Uterus (tissue), 4 donors: ENCODE data around the gene CTDSP2. TPM values are rescaled to one million over a fixed set of nuclear protein-coding genes. Genes with fewer than 3 reads are reported as not detected.
"Not testable (repeated sequence)": the region's sequence is repeated elsewhere in the genome, so short reads cannot be mapped to it uniquely, and the experiment has no call there.

Source experiments
- DNase-seq, 2 donors: peaks; one replicate each; pipeline ENCODE4 v3.0.0-alpha.2; 2019 to 2020
- H3K27ac ChIP-seq, 2 donors: fragments of 200-600 bp; sonication (generic); 1 replicate in 1 of 2; 2 replicates in 1 of 2; pipeline ENCODE4 v1.5.1; 2016 to 2018
- H3K27me3 ChIP-seq, 2 donors: fragments of 200-600 bp; sonication (generic); one replicate each; pipeline ENCODE4 v1.5.1; 2018 to 2019; ENCODE audit warnings: control low read depth in 1 of 2
- H3K36me3 ChIP-seq, 2 donors: fragments of 200-600 bp; sonication (generic); one replicate each; pipeline ENCODE4 v1.5.1; 2019; ENCODE audit warnings: control low read depth in 1 of 2
- H3K4me1 ChIP-seq, 2 donors: fragments of 200-600 bp; sonication (generic); one replicate each; pipeline ENCODE4 v1.5.1; 2018 to 2019; ENCODE audit warnings: control low read depth in 1 of 2
- H3K4me3 ChIP-seq, 2 donors: fragments of 200-600 bp; sonication (generic); 1 replicate in 1 of 2; 2 replicates in 1 of 2; pipeline ENCODE4 v1.5.1; 2018 to 2019; ENCODE audit warnings: mild to moderate bottlenecking in 1 of 2
- H3K9me3 ChIP-seq, 2 donors: fragments of 200-600 bp; sonication (generic); one replicate each; pipeline ENCODE4 v1.5.1; 2019; ENCODE audit warnings: control low read depth in 1 of 2
- CTCF ChIP-seq, 4 experiments: fragments of 200-600 bp in 2 of 4; fragments of 450-650 bp in 2 of 4; sonication (generic) in 2 of 4; IDR thresholded peaks; one replicate each; pipeline ENCODE4 v1.5.1; 2016 to 2019; ENCODE audit warnings: antibody characterized with exemption in 4 of 4, mild to moderate bottlenecking in 2 of 4, moderate library complexity in 1 of 4
- POLR2A ChIP-seq, 2 donors: fragments of 450-650 bp; IDR thresholded peaks; one replicate each; pipeline ENCODE4 v1.6.1; 2016; ENCODE audit warnings: antibody characterized with exemption in 2 of 2, mild to moderate bottlenecking in 1 of 2, moderate library complexity in 1 of 2
- intact Hi-C: fragments of 100-400 bp; cut with DNase I; formaldehyde crosslinking; loops from one replicate; pipeline ENCODE4 v1.15.1; 2023; ENCODE audit warnings: low total_unique reads
- total RNA-seq, 4 donors: library from RNA; depleted of rRNA in 3 of 4; stranded (reverse); fragments of >200 nt in 3 of 4; gene quantifications; one replicate each; pipeline versions ENCODE4 v1.1.0 to v1.2.4, GENCODE V29; 2014 to 2023
- donor health status: DM: yes; HTN: yes; CAD: no.

CTDSP2 gene
- total RNA-seq, 4 donors from 2014 or later = 66.2 to 212 (median 90.9) TPM

- DNase-seq = no peak
- H3K9me3 ChIP-seq = no peaks in the 10 kb centered on the region
- no peak overlapping the region for H3K27ac ChIP-seq
- H3K4me3 ChIP-seq = no peak overlapping the region
- intact Hi-C loops = no loop called here
- no peaks in the 10 kb centered on the region for H3K36me3 ChIP-seq
- TF ChIP-seq CTCF (IDR thresholded peaks at IDR 0.05) (no peak), POLR2A (IDR thresholded peaks at IDR 0.05) (no peak)
- H3K4me1 ChIP-seq = peaks cover 15% of the 10 kb centered on the region in 2 donors
- no peaks in the 10 kb centered on the region for H3K27me3 ChIP-seq
Measured at GRCh38 chr12:57885207-57885606, 38.7 kb upstream of the CTDSP2 start.

- no peak for TF ChIP-seq CTCF (IDR thresholded peaks at IDR 0.05)
- Histone ChIP-seq H3K4me3 (no peak overlapping the region), H3K4me1 (peaks cover 7 to 11% of the 10 kb centered on the region in 2 donors), H3K9me3 (no peaks in the 10 kb centered on the region), H3K27ac (no peak overlapping the region), H3K36me3 (no peaks in the 10 kb centered on the region), H3K27me3 (no peaks in the 10 kb centered on the region)
- intact Hi-C loops = no loop called here
- no peak for DNase-seq
Measured at GRCh38 chr12:57883700-57884099, 37.2 kb upstream of the CTDSP2 start.

GRCh38 chr12:57883057-57883456 is 36.5 kb upstream of the CTDSP2 start:
- Histone ChIP-seq H3K36me3 (no peaks in the 10 kb centered on the region), H3K27ac (no peak overlapping the region), H3K27me3 (no peaks in the 10 kb centered on the region), H3K4me1 (peaks cover 4 to 5% of the 10 kb centered on the region in 2 donors), H3K4me3 (no peak overlapping the region), H3K9me3 (no peaks in the 10 kb centered on the region)
- no peak for DNase-seq
- TF ChIP-seq POLR2A (IDR thresholded peaks at IDR 0.05) (no peak), CTCF (IDR thresholded peaks at IDR 0.05) (no peak)
- intact Hi-C loops = no loop called here

- Histone ChIP-seq H3K4me3 (no peak overlapping the region), H3K4me1 (peaks cover 0 to under 1% of the 10 kb centered on the region in 2 donors), H3K27me3 (no peaks in the 10 kb centered on the region), H3K36me3 (no peaks in the 10 kb centered on the region), H3K27ac (no peak overlapping the region), H3K9me3 (no peaks in the 10 kb centered on the region)
- TF ChIP-seq CTCF (IDR thresholded peaks at IDR 0.05) = no peak
- TF ChIP-seq POLR2A (IDR thresholded peaks at IDR 0.05) = no peak
- intact Hi-C loops = no loop called here
- no peak for DNase-seq
Measured at GRCh38 chr12:57882575-57882974, 36.0 kb upstream of the CTDSP2 start.

- no peak for DNase-seq
- no peak overlapping the region for H3K27ac ChIP-seq
- H3K9me3 ChIP-seq = no peaks in the 10 kb centered on the region
- no peak overlapping the region for H3K4me3 ChIP-seq
- H3K27me3 ChIP-seq = no peaks in the 10 kb centered on the region
- H3K4me1 ChIP-seq = no peaks in the 10 kb centered on the region
- TF ChIP-seq POLR2A (IDR thresholded peaks at IDR 0.05) (no peak), CTCF (IDR thresholded peaks at IDR 0.05) (no peak)
- intact Hi-C loops = no loop called here
- H3K36me3 ChIP-seq = no peaks in the 10 kb centered on the region
Measured at GRCh38 chr12:57881475-57881874, 34.9 kb upstream of the CTDSP2 start.

- H3K27ac ChIP-seq, H3K4me3 ChIP-seq, H3K36me3 ChIP-seq, intact Hi-C loops, H3K27me3 ChIP-seq, H3K9me3 ChIP-seq, DNase-seq, H3K4me1 ChIP-seq: not testable (repeated sequence)
Measured at GRCh38 chr12:57881035-57881434, 34.5 kb upstream of the CTDSP2 start.
